Activated naive CD4-positive, alpha-beta T cell treated with anti-CD3 and anti-CD28 coated beads, Interleukin-2, amount 10 ng/mL, durations not matched to agents 7 days and 5 days (primary cell): Measurements from ENCODE around the gene ATP4B.

Experiments used
- CTCF ChIA-PET: fragments of 350-600 bp; sonication (Branson Sonifier 250); formaldehyde crosslinking; loops from one replicate; lab custom pipeline; 2021; ENCODE audit warnings: antibody characterized with exemption; lab: Charles Lee
- DNase-seq: peaks from one replicate; pipeline ENCODE4 v3.0.0-alpha.2; 2020
- H3K27ac Mint-ChIP-seq: one replicate; pipeline ENCODE4 v1.8.0; 2021; ENCODE audit warnings: mild to moderate bottlenecking, moderate library complexity, mixed read lengths
- H3K27me3 Mint-ChIP-seq: one replicate; pipeline ENCODE4 v1.8.0; 2021; ENCODE audit warnings: mild to moderate bottlenecking, mixed read lengths
- H3K36me3 Mint-ChIP-seq: one replicate; pipeline ENCODE4 v1.8.0; 2021; ENCODE audit warnings: mixed read lengths
- H3K4me1 Mint-ChIP-seq: one replicate; pipeline ENCODE4 v1.8.0; 2021; ENCODE audit warnings: mixed read lengths
- H3K4me3 Mint-ChIP-seq: one replicate; pipeline ENCODE4 v1.8.0; 2021; ENCODE audit warnings: mild to moderate bottlenecking, moderate library complexity, mixed read lengths
- H3K9me3 Mint-ChIP-seq: one replicate; pipeline ENCODE4 v1.8.0; 2021; ENCODE audit warnings: mixed read lengths

Gene ATP4B

DNA sequence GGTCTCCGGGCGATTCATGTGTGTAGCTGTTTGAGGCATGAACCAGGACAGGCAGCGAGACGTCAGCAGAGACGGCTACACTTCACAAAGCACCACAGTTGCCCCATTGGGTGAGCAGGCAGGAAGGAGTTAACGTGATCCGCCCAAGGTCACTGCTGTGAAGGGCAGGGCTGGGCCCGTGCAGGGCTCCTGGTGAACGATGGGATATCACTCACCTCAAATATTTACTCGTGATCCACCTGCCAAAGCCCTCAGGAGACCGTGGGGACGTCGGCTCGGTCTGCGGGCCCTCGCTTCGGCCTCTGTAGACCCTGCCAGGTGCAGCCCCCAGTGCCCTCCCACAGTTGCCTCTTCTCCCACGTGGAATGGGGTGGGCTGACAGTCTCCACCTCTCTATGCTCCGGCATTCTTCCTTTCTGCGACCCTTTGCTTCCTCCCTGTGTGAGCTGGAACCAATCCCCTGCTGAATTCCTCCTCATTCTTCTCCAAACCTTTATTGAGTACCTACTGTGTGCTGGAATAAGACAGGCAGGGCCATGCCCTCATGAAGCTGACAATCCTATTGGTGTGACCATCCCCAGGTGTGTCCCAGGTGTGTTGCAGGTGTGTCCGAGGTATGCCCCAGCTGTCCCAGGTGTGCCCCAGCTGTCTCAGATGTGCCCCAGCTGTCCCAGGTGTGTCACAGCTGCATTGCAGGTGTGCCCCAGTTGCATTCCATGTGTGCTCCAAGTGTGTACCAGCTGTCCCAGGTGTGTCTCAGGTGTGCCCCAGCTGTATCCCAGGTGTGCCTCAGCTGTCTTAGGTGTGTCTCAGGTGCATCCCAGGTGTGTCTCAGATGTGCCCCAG lies 7.0 kb upstream of the ATP4B start:
- no peaks in the 10 kb centered on the region for H3K4me1 Mint-ChIP-seq
- no peak overlapping the region for H3K4me3 Mint-ChIP-seq
- peak overlapping the region; percentile 16 for H3K27ac Mint-ChIP-seq
- peaks cover 7% of the 10 kb centered on the region for H3K9me3 Mint-ChIP-seq
- H3K36me3 Mint-ChIP-seq, result no peaks in the 10 kb centered on the region
- DNase-seq, result peak; percentile 17
- CTCF ChIA-PET, result no interaction called here
- H3K27me3 Mint-ChIP-seq, result peaks cover 7% of the 10 kb centered on the region

DNA sequence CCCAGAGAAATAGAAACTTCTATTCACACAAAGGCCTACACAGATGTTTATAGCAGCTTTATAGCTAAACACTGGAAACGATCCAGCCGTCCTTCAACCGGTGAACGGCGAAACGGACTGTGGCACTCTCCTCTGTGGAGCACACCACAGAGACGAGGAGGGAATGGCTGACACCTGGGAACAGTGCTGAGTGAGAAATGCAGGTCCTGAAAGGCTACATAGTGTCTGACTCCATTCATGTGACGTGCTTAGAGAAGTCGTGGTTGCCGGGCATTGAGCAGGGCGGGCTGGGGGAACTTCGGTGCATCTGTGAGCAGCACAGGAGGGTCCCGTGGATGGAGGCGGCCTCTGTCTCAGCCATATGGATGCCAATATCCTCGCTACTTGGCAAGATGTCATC lies 5.9 kb upstream of the ATP4B start:
- Mint-ChIP-seq H3K27ac (no peak overlapping the region), H3K9me3 (peaks cover 7% of the 10 kb centered on the region), H3K4me3 (no peak overlapping the region), H3K4me1 (no peaks in the 10 kb centered on the region), H3K36me3 (no peaks in the 10 kb centered on the region), H3K27me3 (peaks cover 7% of the 10 kb centered on the region)
- peak; percentile 8 for DNase-seq
- CTCF ChIA-PET, result no interaction called here

GRCh38 chr13:113661509-113661908 lies 3.5 kb upstream of the ATP4B start:
- Mint-ChIP-seq H3K27me3 (peaks cover 7% of the 10 kb centered on the region), H3K36me3 (no peaks in the 10 kb centered on the region), H3K27ac (no peak overlapping the region), H3K4me1 (no peaks in the 10 kb centered on the region), H3K4me3 (no peak overlapping the region), H3K9me3 (peaks cover 7% of the 10 kb centered on the region)
- DNase-seq, result no peak
- CTCF ChIA-PET, result no interaction called here

DNA sequence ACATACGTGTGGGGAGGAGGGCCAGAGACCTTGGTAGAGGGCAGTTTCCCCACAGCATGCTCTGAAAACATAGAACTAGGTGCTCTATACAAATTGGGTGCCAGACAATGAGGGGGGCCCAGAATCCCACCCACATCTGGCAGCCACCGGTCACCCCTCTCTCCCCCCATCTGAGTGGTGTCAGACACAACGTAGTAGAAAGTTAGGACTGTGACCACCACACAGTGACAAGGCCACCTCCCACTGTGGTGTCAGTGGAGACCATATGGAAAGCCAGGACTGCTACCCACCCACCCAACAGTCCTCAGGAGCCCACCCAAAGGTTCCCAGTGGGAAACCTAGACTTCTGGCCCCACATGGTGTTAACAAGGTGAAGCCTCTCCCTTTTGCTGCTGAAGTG lies 2.1 kb upstream of the ATP4B start:
- H3K9me3 Mint-ChIP-seq, result peaks cover 7% of the 10 kb centered on the region
- H3K36me3 Mint-ChIP-seq, result no peaks in the 10 kb centered on the region
- no peaks in the 10 kb centered on the region for H3K4me1 Mint-ChIP-seq
- peak; percentile 17 for DNase-seq
- peaks cover 7% of the 10 kb centered on the region for H3K27me3 Mint-ChIP-seq
- H3K4me3 Mint-ChIP-seq, result no peak overlapping the region
- H3K27ac Mint-ChIP-seq, result no peak overlapping the region
- CTCF ChIA-PET, result no interaction called here

DNA sequence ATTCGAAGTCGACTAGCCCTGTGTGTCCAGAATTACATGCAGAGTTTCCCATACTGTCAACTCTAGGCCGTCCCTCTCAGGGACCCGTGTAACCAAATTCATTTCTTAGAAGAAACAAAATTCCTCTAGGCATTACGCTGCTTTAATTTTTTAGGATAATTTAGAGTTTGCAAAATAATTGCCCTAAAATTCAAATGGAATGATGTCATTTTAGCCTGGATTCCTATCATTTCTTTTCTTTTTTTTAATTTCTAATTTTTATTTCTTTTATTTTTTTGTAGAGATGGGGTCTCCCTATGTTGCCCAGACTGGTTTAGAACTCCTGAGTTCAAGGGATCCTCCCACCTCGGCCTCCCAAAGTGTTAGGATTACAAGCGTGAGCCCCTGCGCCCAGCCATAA lies 1.3 kb upstream of the ATP4B start:
- H3K27me3 Mint-ChIP-seq, result no peaks in the 10 kb centered on the region
- no peak overlapping the region for H3K4me3 Mint-ChIP-seq
- DNase-seq, result no peak
- H3K36me3 Mint-ChIP-seq, result no peaks in the 10 kb centered on the region
- H3K27ac Mint-ChIP-seq, result no peak overlapping the region
- no peaks in the 10 kb centered on the region for H3K4me1 Mint-ChIP-seq
- CTCF ChIA-PET, result no interaction called here
- peaks cover 7% of the 10 kb centered on the region for H3K9me3 Mint-ChIP-seq

DNA sequence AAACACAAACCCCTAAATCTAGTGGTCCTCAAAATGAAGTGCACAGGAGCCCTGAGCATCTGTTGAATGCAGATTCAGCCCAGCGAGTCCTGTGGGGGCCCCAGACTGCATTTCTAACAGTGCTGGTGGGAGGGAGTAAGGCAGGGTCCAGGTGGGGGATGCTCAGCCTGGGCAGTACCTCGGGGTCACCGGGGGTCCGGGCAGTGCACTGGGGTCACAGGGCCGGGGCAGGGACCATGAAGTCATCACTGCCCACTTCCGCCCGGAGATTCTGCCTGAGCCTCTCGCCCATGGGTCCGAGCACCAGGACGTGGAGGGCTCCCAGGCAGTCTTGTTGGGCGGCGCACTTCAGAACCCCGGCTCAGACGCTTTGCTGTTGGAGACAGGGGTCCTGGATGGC lies 838 bp upstream of the ATP4B start:
- Mint-ChIP-seq H3K27me3 (no peaks in the 10 kb centered on the region), H3K36me3 (no peaks in the 10 kb centered on the region), H3K4me1 (no peaks in the 10 kb centered on the region), H3K9me3 (peaks cover 7% of the 10 kb centered on the region), H3K27ac (no peak overlapping the region), H3K4me3 (no peak overlapping the region)
- peak; percentile 18 for DNase-seq
- CTCF ChIA-PET, result no interaction called here

DNA sequence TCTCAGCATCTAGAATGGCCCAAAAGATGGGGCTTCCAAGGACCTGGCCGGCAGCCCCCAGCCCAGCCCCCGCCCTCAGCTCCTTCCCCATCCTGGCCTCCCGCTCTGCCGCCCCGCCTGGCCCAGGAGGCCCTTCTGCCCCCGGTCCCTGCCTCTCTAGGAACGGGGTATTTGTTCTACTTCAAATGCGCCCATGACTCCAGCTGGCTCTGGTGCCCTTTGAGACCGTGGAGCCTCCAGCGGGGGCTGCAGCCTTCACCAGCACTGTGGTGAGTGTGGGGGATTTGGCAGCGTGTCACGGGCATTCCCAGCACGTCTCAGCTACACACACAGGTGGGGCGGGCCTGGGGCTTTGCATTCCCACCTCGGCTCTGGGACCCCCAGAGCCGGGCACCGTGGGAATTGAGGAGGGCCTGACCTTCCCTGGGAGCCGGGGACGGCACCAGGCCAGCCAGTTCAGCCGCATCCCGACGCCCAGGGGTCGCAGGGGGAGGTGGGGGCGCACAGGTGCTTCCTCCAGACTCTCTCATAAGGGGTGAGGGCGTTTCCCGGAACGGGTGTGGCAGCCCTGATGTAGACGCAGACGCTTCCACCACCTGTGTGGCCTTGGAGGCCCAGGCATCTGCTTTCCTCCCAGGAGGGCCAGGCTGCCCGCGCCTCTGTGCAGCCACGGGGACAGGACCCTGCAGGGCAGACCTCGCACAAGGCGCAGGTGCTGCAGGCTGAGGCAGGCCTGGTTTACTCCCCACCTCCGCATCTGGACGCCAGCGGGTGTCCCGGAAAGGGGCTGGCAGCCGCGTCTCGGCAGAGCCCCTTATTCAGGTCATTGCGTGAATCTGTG lies 947 bp downstream of the ATP4B start:
- no peaks in the 10 kb centered on the region for H3K4me1 Mint-ChIP-seq
- H3K36me3 Mint-ChIP-seq, result no peaks in the 10 kb centered on the region
- CTCF ChIA-PET, result no interaction called here
- DNase-seq, result peak; percentile 16
- no peak overlapping the region for H3K27ac Mint-ChIP-seq
- no peaks in the 10 kb centered on the region for H3K27me3 Mint-ChIP-seq
- no peak overlapping the region for H3K4me3 Mint-ChIP-seq
- H3K9me3 Mint-ChIP-seq, result peaks cover 3% of the 10 kb centered on the region

DNA sequence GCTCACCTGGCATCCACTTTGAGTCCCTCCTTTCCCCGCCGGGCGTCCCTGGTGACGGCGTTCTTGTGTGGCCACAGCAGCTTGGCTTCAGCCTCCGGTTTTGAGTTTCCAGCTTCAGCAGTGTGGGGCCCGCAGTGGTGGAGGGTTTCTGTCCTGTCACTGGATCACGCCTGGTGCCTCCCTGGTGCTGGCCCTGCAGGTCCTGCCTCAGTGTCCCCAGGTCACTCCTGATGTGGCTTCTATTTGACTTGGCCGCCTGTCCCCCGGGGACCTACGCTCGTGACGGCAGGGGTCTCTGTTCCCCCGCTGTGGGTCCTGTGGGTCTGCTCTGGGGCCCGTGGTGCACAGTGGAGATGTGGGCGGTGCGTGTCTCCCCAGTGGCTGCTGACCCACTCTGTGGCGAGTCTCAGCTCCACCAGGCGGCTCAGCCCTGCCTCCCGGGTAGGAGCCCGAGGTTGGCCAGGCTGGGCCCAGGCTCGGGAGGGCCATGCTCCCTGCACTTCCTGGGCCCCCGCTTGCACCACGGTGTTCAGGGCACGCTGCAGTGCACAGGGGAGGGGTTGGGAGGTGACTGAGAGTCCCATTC lies 1.9 kb downstream of the ATP4B start:
- Mint-ChIP-seq H3K4me3 (no peak overlapping the region), H3K36me3 (no peaks in the 10 kb centered on the region), H3K9me3 (no peaks in the 10 kb centered on the region), H3K4me1 (no peaks in the 10 kb centered on the region), H3K27me3 (no peaks in the 10 kb centered on the region), H3K27ac (no peak overlapping the region)
- peak; percentile 13 for DNase-seq
- CTCF ChIA-PET, result no interaction called here

DNA sequence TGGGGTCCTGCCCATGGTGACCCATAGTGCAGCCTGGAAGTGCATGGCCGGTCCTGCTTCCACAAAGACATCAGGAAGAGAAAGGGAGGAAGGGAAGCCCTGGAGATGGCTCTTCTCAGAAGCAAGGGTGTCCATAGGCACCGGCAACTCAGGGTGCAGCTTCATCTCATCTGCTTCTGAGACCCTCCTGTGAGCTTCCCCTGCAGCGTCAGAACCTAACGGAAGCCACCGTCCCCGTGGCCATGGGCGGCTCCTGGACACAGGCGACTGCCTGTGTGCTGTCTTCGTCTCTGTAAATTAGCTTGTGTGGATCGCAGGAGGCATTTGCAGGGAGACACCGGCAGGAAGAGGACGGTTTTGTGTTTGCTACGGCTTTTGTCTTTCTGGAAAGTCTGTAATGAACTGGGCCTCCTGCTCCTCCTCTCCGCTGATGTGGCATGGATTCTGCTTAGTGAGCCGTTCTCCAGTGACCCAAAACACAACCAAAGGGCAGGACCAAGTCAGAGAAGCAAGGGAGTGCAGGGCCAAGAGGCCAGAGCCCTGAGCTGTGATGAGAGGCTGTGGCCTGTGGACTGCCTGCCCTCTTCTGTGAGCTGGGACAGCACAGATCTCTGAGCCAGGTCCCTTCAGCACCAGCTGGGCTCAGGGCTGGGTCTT lies 2.5 kb downstream of the ATP4B start:
- Mint-ChIP-seq H3K4me1 (no peaks in the 10 kb centered on the region), H3K9me3 (no peaks in the 10 kb centered on the region), H3K4me3 (no peak overlapping the region), H3K36me3 (no peaks in the 10 kb centered on the region), H3K27ac (no peak overlapping the region), H3K27me3 (no peaks in the 10 kb centered on the region)
- peak; percentile 16 for DNase-seq
- CTCF ChIA-PET, result interaction anchor here (0.6 kb wide), 1 partner anchor 241 kb away, joined by 3 read pairs; no protein-coding TSS in a partner anchor

DNA sequence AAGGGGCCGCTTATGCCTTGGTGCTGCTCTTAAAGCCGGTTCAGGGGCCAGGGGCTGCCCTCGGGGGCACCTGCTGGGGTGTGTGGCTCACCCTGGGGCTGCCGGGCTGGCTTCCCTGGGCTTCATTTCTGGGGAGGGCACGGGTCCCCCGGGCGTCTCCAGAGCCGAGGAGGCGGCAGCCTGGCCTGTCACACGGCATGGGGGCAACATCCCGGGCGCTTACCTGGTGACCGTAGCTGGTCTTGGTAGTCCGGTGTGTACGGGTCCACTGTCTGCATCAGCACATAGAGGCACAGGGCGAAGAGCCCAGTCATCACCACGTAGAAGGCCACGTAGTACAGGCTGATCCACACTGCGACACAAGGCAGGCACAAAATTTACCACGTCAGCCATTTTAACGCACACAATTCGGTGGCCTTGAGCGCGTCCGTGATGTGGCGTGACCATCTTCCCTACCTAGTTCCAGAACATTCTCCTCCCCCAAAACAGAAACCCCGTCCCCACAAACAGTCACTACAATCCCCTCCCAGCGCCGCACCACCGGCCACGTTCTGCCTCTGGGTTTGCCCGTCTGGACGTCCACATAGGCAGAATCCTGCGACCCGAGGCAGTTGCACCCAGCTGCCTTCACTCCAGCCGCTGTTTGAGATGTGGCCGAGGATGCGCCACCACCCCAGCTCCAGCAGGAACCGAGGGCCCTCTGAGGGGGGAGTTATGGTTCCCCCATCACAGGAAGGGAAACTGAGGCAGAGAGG lies 3.2 kb downstream of the ATP4B start:
- Mint-ChIP-seq H3K4me3 (no peak overlapping the region), H3K36me3 (no peaks in the 10 kb centered on the region), H3K27ac (no peak overlapping the region), H3K4me1 (no peaks in the 10 kb centered on the region), H3K9me3 (no peaks in the 10 kb centered on the region), H3K27me3 (no peaks in the 10 kb centered on the region)
- CTCF ChIA-PET, result interaction anchor here (0.6 kb wide), 1 partner anchor 242 kb away, joined by 3 read pairs; no protein-coding TSS in a partner anchor
- DNase-seq, result peak; percentile 10

DNA sequence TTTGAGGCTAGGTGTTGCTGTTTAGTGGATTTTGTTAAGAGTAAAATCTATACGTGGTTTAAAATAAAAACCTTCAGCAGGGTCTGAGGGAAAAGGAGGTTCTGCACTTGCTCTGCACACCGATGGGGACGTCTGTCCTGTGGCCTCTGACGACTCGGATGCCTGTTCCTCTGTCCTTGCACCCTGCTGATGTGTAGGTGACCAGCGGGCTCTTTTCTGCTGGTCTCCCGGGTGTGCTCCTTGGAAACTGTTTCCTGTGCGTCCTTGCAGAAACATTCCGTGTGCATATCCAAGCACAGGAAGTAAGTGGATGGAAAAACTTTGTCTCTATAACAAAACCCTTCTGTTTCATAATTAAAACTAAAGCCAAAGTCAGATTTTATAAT lies 3.8 kb downstream of the ATP4B start:
- Mint-ChIP-seq H3K36me3 (no peaks in the 10 kb centered on the region), H3K27ac (no peak overlapping the region), H3K27me3 (no peaks in the 10 kb centered on the region), H3K9me3 (no peaks in the 10 kb centered on the region), H3K4me1 (no peaks in the 10 kb centered on the region), H3K4me3 (no peak overlapping the region)
- peak; percentile 4 for DNase-seq
- CTCF ChIA-PET, result no interaction called here

DNA sequence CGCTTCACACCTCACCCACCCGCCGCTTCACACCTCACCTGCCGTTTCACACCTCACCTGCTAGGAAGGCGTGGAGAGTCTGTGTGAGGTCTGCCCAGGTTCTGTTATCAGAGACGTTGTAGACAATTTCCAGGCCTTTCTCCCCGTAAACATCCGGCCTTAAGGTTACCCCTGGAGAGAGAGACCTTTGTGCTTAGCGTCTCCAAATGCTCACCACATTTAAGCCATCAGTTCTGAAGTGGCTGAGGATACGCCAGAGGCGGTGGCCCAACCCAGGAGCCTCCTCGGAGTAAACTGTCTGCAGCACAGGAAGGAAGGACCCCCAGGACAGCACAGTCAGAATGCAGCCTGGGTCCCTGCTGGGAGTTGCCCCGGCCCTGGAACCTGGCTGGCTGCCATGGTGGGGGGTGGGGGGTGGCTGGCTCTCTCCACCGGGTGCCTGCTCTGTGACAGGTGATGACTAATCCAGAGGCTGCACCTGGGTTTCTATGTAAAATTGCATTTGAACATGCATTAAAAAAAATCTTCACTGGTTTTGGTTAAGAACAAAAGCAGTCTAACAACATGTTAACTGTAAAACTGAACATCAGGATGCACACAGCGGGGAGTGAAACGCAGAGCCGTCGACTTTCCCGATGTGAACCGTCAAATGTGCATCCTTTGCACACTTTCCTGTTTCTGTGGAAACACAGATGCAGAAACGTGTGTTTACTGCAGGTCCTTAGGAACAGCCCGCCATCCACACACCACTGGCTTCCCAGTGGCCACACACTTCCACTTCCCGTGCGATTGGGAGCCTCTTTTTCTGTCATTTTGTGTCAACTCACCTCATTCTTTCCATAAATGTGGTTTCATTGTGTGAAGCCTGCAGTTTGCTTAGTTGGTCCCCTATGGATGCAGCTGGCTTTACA lies 4.5 kb downstream of the ATP4B start:
- H3K27ac Mint-ChIP-seq, result no peak overlapping the region
- no peak overlapping the region for H3K4me3 Mint-ChIP-seq
- no peaks in the 10 kb centered on the region for H3K9me3 Mint-ChIP-seq
- DNase-seq, result peak; percentile 16
- no peaks in the 10 kb centered on the region for H3K4me1 Mint-ChIP-seq
- no peaks in the 10 kb centered on the region for H3K36me3 Mint-ChIP-seq
- H3K27me3 Mint-ChIP-seq, result no peaks in the 10 kb centered on the region
- CTCF ChIA-PET, result no interaction called here
